SJSA1 (cell line): Measurements from ENCODE around the gene FILIP1L. TPM values are rescaled to one million over a fixed set of nuclear protein-coding genes. Genes with fewer than 3 reads are reported as not detected.

ENCODE experiments used
- total RNA-seq: library from RNA; depleted of rRNA; stranded (reverse); fragments of >200 nt; shearing (Covaris generic); gene quantifications from 2 replicates; pipeline ENCODE4 v1.2.3, GENCODE V29; 2014; rRNA removed

The FILIP1L gene
- total RNA-seq, 1 experiment from 2014 or later, result 27.0 TPM

Other genes starting within 250 kb of the FILIP1L start
- 22.5 and 35.3 TPM in 2 replicates for gene TBC1D23, start 146.5 kb upstream of the FILIP1L start, total RNA-seq
- gene NIT2, start 220.3 kb upstream of the FILIP1L start, total RNA-seq, result 32.5 and 34.2 TPM in 2 replicates